Brain microvascular endothelial cell (primary cell): ENCODE results near the gene CEP120.

Source experiments
- DNase-seq: peaks from one replicate; pipeline ENCODE4 v3.0.0-alpha.2; 2020
- H3K27ac ChIP-seq: fragments of 250-450 bp; sonication (Bioruptor Pico); 2 replicates; pipeline ENCODE4 v1.5.1; 2020; ENCODE audit warnings: mild to moderate bottlenecking, moderate library complexity
- H3K27me3 ChIP-seq: fragments of 250-450 bp; sonication (Bioruptor Pico); replicated peaks from 2 replicates; pipeline ENCODE4 v1.5.1; 2020; ENCODE audit warnings: mild to moderate bottlenecking
- H3K36me3 ChIP-seq: fragments of 250-450 bp; sonication (Bioruptor Pico); replicated peaks from 2 replicates; pipeline ENCODE4 v1.5.1; 2020; ENCODE audit warnings: mild to moderate bottlenecking
- H3K4me3 ChIP-seq: 2 replicates; pipeline ENCODE4 v1.5.1; 2011; ENCODE audit warnings: low read depth, mild to moderate bottlenecking, control low read depth, low read length, moderate library complexity
- CTCF ChIP-seq: IDR thresholded peaks from 2 replicates; pipeline ENCODE4 v1.5.1; 2011; ENCODE audit warnings: low read depth, mild to moderate bottlenecking, moderate library complexity, low read length, control low read depth, inconsistent platforms; ENCODE audit errors: missing control alignments
- in situ Hi-C: cut with HindIII; loops from 2 replicates; pipeline ENCODE4 v1.10.0; 2017; ENCODE audit warnings: low sequenced_read_pairs, low pct_ligation_motif_present

CEP120 gene

GRCh38 chr5:123305751-123306150 lies 117.5 kb downstream of the CEP120 start:
- H3K27me3 ChIP-seq, result no peaks in the 10 kb centered on the region
- no peak overlapping the region for H3K27ac ChIP-seq
- TF ChIP-seq CTCF, result no peak
- no peak for DNase-seq
- no peaks in the 10 kb centered on the region for H3K36me3 ChIP-seq
- in situ Hi-C loops, result no loop called here
- no peak overlapping the region for H3K4me3 ChIP-seq

GRCh38 chr5:123304777-123305316 lies 118.4 kb downstream of the CEP120 start:
- in situ Hi-C loops, result no loop called here
- no peaks in the 10 kb centered on the region for H3K27me3 ChIP-seq
- no peak for DNase-seq

GRCh38 chr5:123303802-123304201 lies 119.4 kb downstream of the CEP120 start:
- no peak for DNase-seq
- no peak for TF ChIP-seq CTCF
- no peak overlapping the region for H3K4me3 ChIP-seq
- no peaks in the 10 kb centered on the region for H3K27me3 ChIP-seq
- in situ Hi-C loops, result no loop called here
- no peaks in the 10 kb centered on the region for H3K36me3 ChIP-seq
- no peak overlapping the region for H3K27ac ChIP-seq

More at GRCh38 chr5:123304777-123305316, 118.4 kb downstream of the CEP120 start:
- Histone ChIP-seq H3K27ac (no peak overlapping the region), H3K4me3 (no peak overlapping the region), H3K36me3 (no peaks in the 10 kb centered on the region)
- TF ChIP-seq CTCF, result no peak

- no peak for DNase-seq
- Histone ChIP-seq H3K27ac (no peak overlapping the region), H3K27me3 (no peaks in the 10 kb centered on the region), H3K36me3 (no peaks in the 10 kb centered on the region), H3K4me3 (no peak overlapping the region)
- in situ Hi-C loops, result no loop called here
- no peak for TF ChIP-seq CTCF
Measured at GRCh38 chr5:123300266-123300665, 122.9 kb downstream of the CEP120 start.

- Histone ChIP-seq H3K36me3 (no peaks in the 10 kb centered on the region), H3K4me3 (no peak overlapping the region), H3K27ac (no peak overlapping the region), H3K27me3 (no peaks in the 10 kb centered on the region)
- in situ Hi-C loops, result no loop called here
- DNase-seq, result no peak
- TF ChIP-seq CTCF, result no peak
Measured at GRCh38 chr5:123299136-123299535, 124.1 kb downstream of the CEP120 start.
